Measurements from ENCODE around the gene ZFHX3. TPM values are rescaled to one million over a fixed set of nuclear protein-coding genes. Genes with fewer than 3 reads are reported as not detected.

The ZFHX3 gene
- total RNA-seq, 1 experiment from 2014 or later = 1.5 TPM

DNA sequence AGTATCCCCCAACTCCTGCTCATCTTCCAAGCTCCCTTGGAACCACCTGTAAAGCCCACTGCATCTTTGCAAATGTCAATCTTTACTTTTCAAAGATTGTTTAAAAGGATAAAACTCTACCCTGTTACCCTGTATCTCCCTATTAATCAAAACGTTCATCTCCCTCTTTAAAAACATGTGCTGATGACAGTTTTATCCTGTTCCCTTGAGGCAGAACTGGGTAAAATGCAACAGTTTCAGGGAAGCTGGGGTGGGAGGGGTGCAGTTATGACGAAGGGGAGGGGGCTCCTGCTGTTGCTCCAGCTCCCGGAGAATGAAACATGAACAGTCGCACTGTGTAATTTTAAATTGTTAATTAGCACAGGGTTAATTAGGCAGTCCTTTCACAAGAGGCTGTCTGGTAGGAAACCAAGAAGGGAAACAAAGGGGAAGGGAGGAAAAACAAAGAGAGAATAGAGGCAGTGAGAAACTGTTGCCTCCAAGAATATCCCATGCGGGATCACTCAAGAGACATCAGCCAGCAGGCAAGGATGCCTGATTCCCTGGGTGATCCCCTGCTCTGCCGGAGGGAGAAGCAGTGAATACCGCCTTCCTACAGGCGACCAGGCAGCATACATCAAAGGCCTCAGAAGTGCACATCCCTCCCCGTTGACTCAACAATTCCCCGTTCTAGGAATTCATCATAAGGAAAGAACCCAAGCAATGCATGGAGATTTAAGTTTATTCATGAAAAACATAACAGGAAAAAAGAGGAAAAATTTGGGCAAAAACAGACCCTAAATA is 84.2 kb downstream of the ZFHX3 start:
- TF ChIP-seq, protein P1, sequence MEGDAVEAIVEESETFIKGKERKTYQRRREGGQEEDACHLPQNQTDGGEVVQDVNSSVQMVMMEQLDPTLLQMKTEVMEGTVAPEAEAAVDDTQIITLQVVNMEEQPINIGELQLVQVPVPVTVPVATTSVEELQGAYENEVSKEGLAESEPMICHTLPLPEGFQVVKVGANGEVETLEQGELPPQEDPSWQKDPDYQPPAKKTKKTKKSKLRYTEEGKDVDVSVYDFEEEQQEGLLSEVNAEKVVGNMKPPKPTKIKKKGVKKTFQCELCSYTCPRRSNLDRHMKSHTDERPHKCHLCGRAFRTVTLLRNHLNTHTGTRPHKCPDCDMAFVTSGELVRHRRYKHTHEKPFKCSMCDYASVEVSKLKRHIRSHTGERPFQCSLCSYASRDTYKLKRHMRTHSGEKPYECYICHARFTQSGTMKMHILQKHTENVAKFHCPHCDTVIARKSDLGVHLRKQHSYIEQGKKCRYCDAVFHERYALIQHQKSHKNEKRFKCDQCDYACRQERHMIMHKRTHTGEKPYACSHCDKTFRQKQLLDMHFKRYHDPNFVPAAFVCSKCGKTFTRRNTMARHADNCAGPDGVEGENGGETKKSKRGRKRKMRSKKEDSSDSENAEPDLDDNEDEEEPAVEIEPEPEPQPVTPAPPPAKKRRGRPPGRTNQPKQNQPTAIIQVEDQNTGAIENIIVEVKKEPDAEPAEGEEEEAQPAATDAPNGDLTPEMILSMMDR (conservative IDR thresholded peaks at IDR 0.05) = no peak
- no peaks in the 10 kb centered on the region for H3K36me3 Mint-ChIP-seq (ENCODE audit: insufficient read depth in 1 of 3, low read depth in 3 of 3)

More for the DNA sequence above, 84.2 kb downstream of the ZFHX3 start:
- no peaks in the 10 kb centered on the region for H3K9me3 ChIP-seq (ENCODE audit: control insufficient read depth, low read depth, low read length)
- no peak overlapping the region for H3K27ac ChIP-seq (ENCODE audit: insufficient read length, low read depth, low read length)
- no peak overlapping the region for H4K91ac ChIP-seq (ENCODE audit: insufficient read length, low read depth, low read length)
- no peaks in the 10 kb centered on the region for H3K23me2 ChIP-seq (ENCODE audit: insufficient read length, low read depth, low read length, poor library complexity, severe bottlenecking)
- H2BK20ac ChIP-seq (ENCODE audit: low read depth, low read length, poor library complexity, severe bottlenecking) = no peak overlapping the region
- Mint-ChIP-seq H3K4me3 (no peak overlapping the region), H3K4me1 (peaks cover 5 to 13% of the 10 kb centered on the region in 2 experiments; a peak in 2 of 4 replicates), H3K27ac (no peak overlapping the region; a peak in 1 of 7 replicates), H3K9me3 (no peaks in the 10 kb centered on the region), H3K27me3 (ENCODE audit: low read depth) (peaks cover 22% of the 10 kb centered on the region)
- H3K23ac ChIP-seq (ENCODE audit: insufficient read length, low read depth, low read length) = no peak overlapping the region
- H3K79me2 ChIP-seq (ENCODE audit: insufficient read depth, low read length) = no peaks in the 10 kb centered on the region
- H3K14ac ChIP-seq (ENCODE audit: insufficient read depth, low read length) = no peak overlapping the region
- no peak overlapping the region for H3T11ph ChIP-seq (ENCODE audit: low read length)
- H3K18ac ChIP-seq (ENCODE audit: insufficient read length, low read depth, low read length) = no peak overlapping the region
- no peak overlapping the region for H2AFZ ChIP-seq (ENCODE audit: low read length)
- H3K27me3 ChIP-seq (ENCODE audit: insufficient read depth, low read length) = no peaks in the 10 kb centered on the region
- DNase-seq = no peak
- no peak overlapping the region for H3K4me2 ChIP-seq (ENCODE audit: insufficient read depth, insufficient read length, low read length)
- H3K9ac ChIP-seq (ENCODE audit: extremely low read depth, insufficient read length, low read length) = no peak overlapping the region
- H3K4me1 ChIP-seq (ENCODE audit: insufficient read depth, low read length) = no peaks in the 10 kb centered on the region
- no peak overlapping the region for H4K5ac ChIP-seq (ENCODE audit: insufficient read length, low read depth, low read length)
- H2BK5ac ChIP-seq (ENCODE audit: insufficient read length, low read length) = no peak overlapping the region
- no peaks in the 10 kb centered on the region for H4K20me1 ChIP-seq (ENCODE audit: control insufficient read depth, insufficient read depth, insufficient read length)
- H2BK120ac ChIP-seq (ENCODE audit: low read depth, low read length, poor library complexity, severe bottlenecking) = no peak overlapping the region
- no peak overlapping the region for H4K8ac ChIP-seq (replicated peaks; ENCODE audit: insufficient read length, low read depth, low read length)
- WGBS (ENCODE audit: extremely low coverage, insufficient read length, low lambda C conversion rate) = no CpG with 5 or more reads among the region's 10 CpGs
- no peaks in the 10 kb centered on the region for H3K79me1 ChIP-seq (ENCODE audit: insufficient read depth, low read depth, low read length, poor library complexity, severe bottlenecking)
- no peak overlapping the region for H3K56ac ChIP-seq (ENCODE audit: insufficient read length, low read depth, low read length)
- no peak overlapping the region for H2AK5ac ChIP-seq (ENCODE audit: insufficient read length, low read length)
- no peak overlapping the region for H2BK15ac ChIP-seq (ENCODE audit: low read depth, low read length)
- H3K4ac ChIP-seq (ENCODE audit: low read depth, low read length) = no peak overlapping the region
- H2BK12ac ChIP-seq (ENCODE audit: insufficient read length, low read depth, low read length) = no peak overlapping the region

Data from H9 (cell line).